Keratinocyte (primary cell): Measurements from ENCODE around the gene PLA2G2D. TPM values are rescaled to one million over a fixed set of nuclear protein-coding genes. Genes with fewer than 3 reads are reported as not detected.
A peak's percentile ranks its signal among the peaks of the same experiment; 100 is the strongest.

ENCODE experiments used
- DNase-seq: peaks from one replicate; pipeline ENCODE4 v3.0.0-alpha.2; 2011; ENCODE audit warnings: low read depth, missing footprints, low spot score
- FAIRE-seq: peaks from 2 replicates; lab custom pipeline; 2011; peaks lifted over from hg19 to GRCh38; lab: Jason Lieb, UNC
- H2AFZ ChIP-seq: 2 replicates; pipeline ENCODE4 v1.6.0; 2012; ENCODE audit warnings: low read length, control low read depth, inconsistent platforms; ENCODE audit not compliant: control insufficient read depth
- H3K27ac ChIP-seq: 2 replicates; pipeline ENCODE4 v1.5.1; 2011; ENCODE audit warnings: low read length; ENCODE audit not compliant: control insufficient read depth, insufficient read depth
- H3K27me3 ChIP-seq: 3 replicates; pipeline ENCODE4 v1.6.0; 2011; ENCODE audit warnings: low read length; ENCODE audit not compliant: control insufficient read depth, insufficient read depth; ENCODE audit errors: extremely low read depth
- H3K36me3 ChIP-seq, 2 experiments: 2 replicates in 1 of 2; 3 replicates in 1 of 2; pipeline ENCODE4 v1.5.1; 2011; ENCODE audit warnings: low read length in 2 of 2, mild to moderate bottlenecking in 1 of 2; ENCODE audit not compliant: control insufficient read depth in 2 of 2, insufficient read depth in 2 of 2; ENCODE audit errors: extremely low read depth in 1 of 2
- H3K4me1 ChIP-seq: 3 replicates; pipeline ENCODE4 v1.5.1; 2011; ENCODE audit warnings: low read length; ENCODE audit not compliant: control insufficient read depth, insufficient read depth; ENCODE audit errors: extremely low read depth
- H3K4me2 ChIP-seq: 3 replicates; pipeline ENCODE4 v1.6.0; 2011; ENCODE audit warnings: low read depth, low read length; ENCODE audit not compliant: control insufficient read depth, insufficient read depth; ENCODE audit errors: extremely low read depth
- H3K4me3 ChIP-seq, 3 experiments: fragments of 200-600 bp in 1 of 3; sonication (generic) in 1 of 3; 2 replicates in 2 of 3; 3 replicates in 1 of 3; pipeline ENCODE4 v1.5.1; 2011 to 2016; ENCODE audit warnings: low read length in 3 of 3, mild to moderate bottlenecking in 3 of 3, control low read depth in 2 of 3, inconsistent platforms in 1 of 3, low read depth in 1 of 3, mixed read lengths in 1 of 3, mixed run types in 1 of 3, moderate library complexity in 1 of 3; ENCODE audit not compliant: control insufficient read depth in 2 of 3, insufficient read depth in 2 of 3; ENCODE audit errors: extremely low read depth in 1 of 3
- H3K79me2 ChIP-seq: 2 replicates; pipeline ENCODE4 v1.6.0; 2012; ENCODE audit warnings: low read length; ENCODE audit not compliant: control insufficient read depth, insufficient read depth
- H3K9ac ChIP-seq: 3 replicates; pipeline ENCODE4 v1.6.0; 2011; ENCODE audit warnings: low read length; ENCODE audit not compliant: control insufficient read depth, insufficient read depth; ENCODE audit errors: extremely low read depth
- H3K9me1 ChIP-seq: 3 replicates; pipeline ENCODE4 v1.6.0; 2011; ENCODE audit warnings: low read length; ENCODE audit not compliant: control insufficient read depth, insufficient read depth; ENCODE audit errors: extremely low read depth
- H3K9me3 ChIP-seq: 2 replicates; pipeline ENCODE4 v1.5.1; 2012; ENCODE audit warnings: low read depth, low read length; ENCODE audit not compliant: control insufficient read depth
- H4K20me1 ChIP-seq: 3 replicates; pipeline ENCODE4 v1.6.0; 2011; ENCODE audit warnings: low read length; ENCODE audit not compliant: control insufficient read depth, insufficient read depth; ENCODE audit errors: extremely low read depth
- CTCF ChIP-seq, 3 experiments: IDR thresholded peaks in 1 of 3; conservative IDR thresholded peaks in 1 of 3; optimal IDR thresholded peaks in 1 of 3; 2 replicates in 2 of 3; 3 replicates in 1 of 3; pipeline versions ENCODE3 to v1.5.1; 2011; ENCODE audit warnings: low read length in 3 of 3, mild to moderate bottlenecking in 3 of 3, moderate library complexity in 2 of 3, control low read depth in 1 of 3, inconsistent platforms in 1 of 3; ENCODE audit not compliant: insufficient read depth in 2 of 3; ENCODE audit errors: extremely low read depth in 1 of 3
- EZH2 ChIP-seq: IDR thresholded peaks from one replicate; pipeline ENCODE4 v1.6.1; 2012; ENCODE audit warnings: inconsistent platforms, mild to moderate bottlenecking, low read length, moderate library complexity
- dilution Hi-C: fragments of 300-500 bp; cut with MboI; formaldehyde crosslinking; loops from one replicate; pipeline ENCODE4 v1.7.0; 2020; ENCODE audit warnings: low sequenced_read_pairs; ENCODE audit not compliant: extremely low pct_ligation_motif_present
- polyA plus RNA-seq, 5 experiments: library from polyadenylated mRNA; depleted of rRNA in 3 of 5; stranded (reverse) in 3 of 5; stranded (forward) in 1 of 5; unstranded in 1 of 5; fragments of >200 nt; gene quantifications; 1 replicate in 1 of 5; 2 replicates in 3 of 5; 3 replicates in 1 of 5; pipeline versions ENCODE4 v1.2.1 to v1.2.3, GENCODE V29; 2011 to 2012; ENCODE audit warnings: missing spikeins in 2 of 5, low read depth in 1 of 5, low replicate concordance in 1 of 5

The PLA2G2D gene
- polyA plus RNA-seq, 1 donor (not counting 4 experiments of a cell fraction or from before 2014, with no cell fraction given), result not detected

GRCh38 chr1:20089328-20090077, 29.8 kb downstream of the PLA2G2D start:
- H4K20me1 ChIP-seq, result no peaks in the 10 kb centered on the region
- H3K9ac ChIP-seq, result no peak overlapping the region
- no peaks in the 10 kb centered on the region for H3K36me3 ChIP-seq
- dilution Hi-C loops, result no loop called here
- TF ChIP-seq EZH2 (no peak), CTCF (optimal IDR thresholded peaks at IDR 0.05 in 1 of 3, IDR thresholded peaks at IDR 0.05 in 1 of 3, conservative IDR thresholded peaks at IDR 0.05 in 1 of 3; ENCODE audit: extremely low read depth in 1 of 3, insufficient read depth in 2 of 3, low read length in 3 of 3) (no peak)
- no peak for FAIRE-seq
- no peak overlapping the region for H3K4me2 ChIP-seq
- no peaks in the 10 kb centered on the region for H3K79me2 ChIP-seq
- H3K27me3 ChIP-seq, result peaks cover 6% of the 10 kb centered on the region
- no peaks in the 10 kb centered on the region for H3K4me1 ChIP-seq
- H2AFZ ChIP-seq, result no peak overlapping the region
- no peak overlapping the region for H3K4me3 ChIP-seq
- no peaks in the 10 kb centered on the region for H3K9me3 ChIP-seq
- DNase-seq, result no peak
- H3K9me1 ChIP-seq, result no peaks in the 10 kb centered on the region
- no peak overlapping the region for H3K27ac ChIP-seq

- TF ChIP-seq CTCF (optimal IDR thresholded peaks at IDR 0.05 in 1 of 3, IDR thresholded peaks at IDR 0.05 in 1 of 3, conservative IDR thresholded peaks at IDR 0.05 in 1 of 3; ENCODE audit: extremely low read depth in 1 of 3, insufficient read depth in 2 of 3, low read length in 3 of 3), result peak in 1 of 3 experiments; percentile 17
- no peak for TF ChIP-seq EZH2
- Histone ChIP-seq H3K4me1 (no peaks in the 10 kb centered on the region), H3K36me3 (no peaks in the 10 kb centered on the region), H3K4me3 (no peak overlapping the region), H3K4me2 (no peak overlapping the region), H3K27ac (no peak overlapping the region), H4K20me1 (no peaks in the 10 kb centered on the region), H3K79me2 (no peaks in the 10 kb centered on the region), H3K9me1 (no peaks in the 10 kb centered on the region), H3K9me3 (no peaks in the 10 kb centered on the region), H3K27me3 (peaks cover 10% of the 10 kb centered on the region), H3K9ac (no peak overlapping the region), H2AFZ (no peak overlapping the region)
- FAIRE-seq, result no peak
- dilution Hi-C loops, result no loop called here
- no peak for DNase-seq
Measured at GRCh38 chr1:20087668-20088067, 31.7 kb downstream of the PLA2G2D start.
